GM12874 (cell line): ENCODE measurements around the gene AMH.

ENCODE experiments used
- TF ChIP-seq, protein P1 (sequence below): IDR thresholded peaks from 2 replicates; pipeline ENCODE4 v1.5.1; 2011; ENCODE audit warnings: low read depth, mild to moderate bottlenecking, control low read depth, low read length, moderate library complexity; ENCODE audit not compliant: insufficient read depth

The AMH gene

DNA sequence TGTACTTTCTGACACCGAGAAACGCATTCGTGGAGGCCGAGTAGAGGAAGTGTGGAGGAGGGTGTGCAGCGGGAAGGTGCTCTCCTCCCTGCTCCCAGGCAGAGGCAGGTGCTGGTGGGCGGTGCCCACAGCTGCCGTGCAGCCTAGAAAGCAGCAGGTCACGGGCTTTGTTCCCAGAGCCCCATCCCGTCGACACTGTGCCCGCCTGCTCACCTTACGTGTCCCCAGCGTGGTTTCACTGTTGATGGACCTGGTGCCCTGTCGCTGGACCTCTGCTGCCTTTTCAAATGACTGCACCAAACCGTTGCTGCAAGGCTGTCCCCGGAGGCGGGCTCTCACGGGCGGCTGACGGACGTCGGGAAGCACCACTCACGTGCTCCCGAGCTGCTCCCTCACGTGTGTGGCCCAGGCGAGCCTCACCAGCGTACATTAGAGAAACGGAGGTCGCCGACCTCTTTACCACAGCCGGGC, 33.8 kb upstream of the AMH start:
- TF ChIP-seq, protein P1, sequence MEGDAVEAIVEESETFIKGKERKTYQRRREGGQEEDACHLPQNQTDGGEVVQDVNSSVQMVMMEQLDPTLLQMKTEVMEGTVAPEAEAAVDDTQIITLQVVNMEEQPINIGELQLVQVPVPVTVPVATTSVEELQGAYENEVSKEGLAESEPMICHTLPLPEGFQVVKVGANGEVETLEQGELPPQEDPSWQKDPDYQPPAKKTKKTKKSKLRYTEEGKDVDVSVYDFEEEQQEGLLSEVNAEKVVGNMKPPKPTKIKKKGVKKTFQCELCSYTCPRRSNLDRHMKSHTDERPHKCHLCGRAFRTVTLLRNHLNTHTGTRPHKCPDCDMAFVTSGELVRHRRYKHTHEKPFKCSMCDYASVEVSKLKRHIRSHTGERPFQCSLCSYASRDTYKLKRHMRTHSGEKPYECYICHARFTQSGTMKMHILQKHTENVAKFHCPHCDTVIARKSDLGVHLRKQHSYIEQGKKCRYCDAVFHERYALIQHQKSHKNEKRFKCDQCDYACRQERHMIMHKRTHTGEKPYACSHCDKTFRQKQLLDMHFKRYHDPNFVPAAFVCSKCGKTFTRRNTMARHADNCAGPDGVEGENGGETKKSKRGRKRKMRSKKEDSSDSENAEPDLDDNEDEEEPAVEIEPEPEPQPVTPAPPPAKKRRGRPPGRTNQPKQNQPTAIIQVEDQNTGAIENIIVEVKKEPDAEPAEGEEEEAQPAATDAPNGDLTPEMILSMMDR = no peak

- TF ChIP-seq, protein P1 = no peak
Measured at GRCh38 chr19:2216361-2217225, 32.5 kb upstream of the AMH start.

DNA sequence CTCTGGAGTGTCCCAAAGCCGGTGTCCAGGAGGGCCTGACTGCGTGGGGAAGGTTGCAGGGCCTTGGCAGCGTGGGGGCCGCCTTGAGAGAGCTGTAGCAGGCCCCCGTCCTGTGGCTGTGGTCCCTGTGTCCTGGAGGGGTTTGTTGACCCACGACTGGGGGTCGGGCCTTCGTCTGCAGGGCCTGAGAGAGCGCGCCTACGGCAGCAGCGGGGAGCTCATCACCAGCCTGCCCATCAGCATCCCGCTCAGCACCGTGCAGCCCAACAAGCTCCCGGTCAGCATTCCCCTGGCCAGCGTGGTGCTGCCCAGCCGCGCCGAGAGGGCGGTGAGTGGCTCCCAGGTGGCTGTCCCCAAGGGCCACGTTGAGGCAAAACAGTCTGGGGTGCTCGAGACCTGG, 31.5 kb upstream of the AMH start:
- TF ChIP-seq, protein P1 = no peak

GRCh38 chr19:2219726-2220125, 29.4 kb upstream of the AMH start:
- TF ChIP-seq, protein P1 = no peak

- TF ChIP-seq, protein P1 = no peak
Measured at GRCh38 chr19:2221250-2221831, 27.8 kb upstream of the AMH start.

DNA sequence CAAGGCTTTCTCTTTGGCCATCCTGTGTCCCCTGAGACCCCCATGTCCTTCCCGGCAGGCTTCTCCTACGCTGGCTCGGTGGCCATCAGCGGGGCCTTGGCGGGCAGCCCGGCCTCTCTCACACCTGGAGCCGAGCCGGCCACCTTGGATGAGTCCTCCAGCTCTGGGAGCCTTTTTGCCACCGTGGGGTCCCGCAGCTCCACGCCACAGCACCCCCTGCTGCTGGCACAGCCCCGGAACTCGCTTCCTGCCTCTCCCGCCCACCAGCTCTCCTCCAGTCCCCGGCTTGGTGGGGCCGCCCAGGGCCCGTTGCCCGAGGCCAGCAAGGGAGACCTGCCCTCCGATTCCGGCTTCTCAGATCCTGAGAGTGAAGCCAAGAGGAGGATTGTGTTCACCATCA, 27.2 kb upstream of the AMH start:
- TF ChIP-seq, protein P1 = no peak; the same call in 1 of the 2 replicates

GRCh38 chr19:2223391-2223790, 25.7 kb upstream of the AMH start:
- TF ChIP-seq, protein P1 = no peak
